ENCODE measurements around the gene ZNRD2.

The ZNRD2 gene

DNA sequence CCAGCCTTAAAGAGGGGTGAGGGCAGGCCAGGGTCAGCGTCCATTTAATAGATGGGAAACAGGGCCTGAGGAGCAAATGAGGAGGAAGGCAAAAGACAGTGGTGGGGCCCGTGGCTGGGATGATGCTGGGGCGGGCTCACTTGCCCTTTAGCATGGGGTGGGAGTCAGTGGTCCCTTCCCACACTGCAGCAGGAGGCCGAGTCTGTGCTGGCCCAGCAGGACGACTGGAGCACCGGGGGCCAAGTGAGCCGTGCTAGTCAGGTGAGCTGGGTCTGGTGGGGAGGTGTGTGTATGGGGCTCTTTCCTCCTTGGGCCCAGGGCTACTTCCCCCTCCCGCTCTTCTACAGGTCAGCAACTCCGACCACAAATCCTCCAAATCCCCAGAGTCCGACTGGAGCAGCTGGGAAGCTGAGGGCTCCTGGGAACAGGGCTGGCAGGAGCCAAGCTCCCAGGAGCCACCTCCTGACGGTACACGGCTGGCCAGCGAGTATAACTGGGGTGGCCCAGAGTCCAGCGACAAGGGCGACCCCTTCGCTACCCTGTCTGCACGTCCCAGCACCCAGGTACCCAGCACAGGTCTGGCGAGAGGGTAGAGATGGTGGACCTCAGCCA is 32.6 kb upstream of the ZNRD2 start:
- no peak for DNase-seq (ENCODE audit: extremely low read depth in 1 of 2, low read depth in 1 of 2)

DNA sequence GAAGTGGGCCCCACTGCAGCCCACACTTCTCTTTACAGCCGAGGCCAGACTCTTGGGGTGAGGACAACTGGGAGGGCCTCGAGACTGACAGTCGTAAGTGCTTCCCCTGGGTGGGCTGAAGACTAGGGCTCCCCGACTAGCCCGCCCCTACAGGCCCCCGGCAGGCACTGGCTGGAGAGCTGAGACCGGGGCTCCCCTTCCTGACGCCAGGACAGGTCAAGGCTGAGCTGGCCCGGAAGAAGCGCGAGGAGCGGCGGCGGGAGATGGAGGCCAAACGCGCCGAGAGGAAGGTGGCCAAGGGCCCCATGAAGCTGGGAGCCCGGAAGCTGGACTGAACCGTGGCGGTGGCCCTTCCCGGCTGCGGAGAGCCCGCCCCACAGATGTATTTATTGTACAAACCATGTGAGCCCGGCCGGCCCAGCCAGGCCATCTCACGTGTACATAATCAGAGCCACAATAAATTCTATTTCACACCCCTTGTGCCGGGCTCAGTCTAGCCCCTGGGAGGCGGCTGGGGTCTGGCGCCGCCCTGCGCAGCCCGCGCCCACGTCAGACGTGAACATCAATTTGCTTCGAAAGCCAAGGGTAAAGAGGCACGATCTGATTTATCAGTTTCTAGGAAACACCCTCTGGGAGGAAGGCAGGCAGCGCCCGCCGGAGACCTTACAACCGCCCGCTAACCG is 31.9 kb upstream of the ZNRD2 start:
- no peak for DNase-seq (ENCODE audit: extremely low read depth in 1 of 2, low read depth in 1 of 2)

- no peak for DNase-seq (ENCODE audit: extremely low read depth in 1 of 2, low read depth in 1 of 2)
Observed at GRCh38 chr11:65538915-65539743, 31.1 kb upstream of the ZNRD2 start.

DNA sequence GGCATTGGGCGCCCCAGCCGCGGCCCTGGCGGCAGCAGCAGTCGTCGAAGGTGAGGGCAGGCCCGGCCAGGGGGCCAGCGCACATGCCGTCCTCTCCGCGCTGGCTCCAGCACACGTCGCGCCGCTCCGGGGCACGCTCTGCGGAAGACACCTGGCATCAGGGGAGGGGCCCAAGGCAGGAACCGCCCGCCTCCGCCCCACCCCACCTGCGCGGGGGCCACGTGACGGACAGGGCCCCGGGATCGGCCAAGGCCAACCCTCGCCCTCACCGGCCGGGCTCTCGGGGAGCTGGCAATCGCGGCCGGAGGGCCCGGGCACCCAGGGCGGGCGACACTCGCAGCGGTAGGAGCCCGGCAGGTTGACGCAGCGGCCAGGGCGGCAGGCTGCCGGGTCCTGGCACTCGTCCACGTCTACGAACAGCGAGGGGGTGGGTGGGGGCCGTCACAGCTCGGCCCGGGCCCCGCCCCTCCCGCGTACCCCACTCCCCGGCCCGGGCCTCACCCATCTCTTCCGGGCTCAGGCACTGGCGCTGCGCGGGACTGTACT is 30.5 kb upstream of the ZNRD2 start:
- no peak for DNase-seq (ENCODE audit: extremely low read depth in 1 of 2, low read depth in 1 of 2)

- DNase-seq (ENCODE audit: extremely low read depth in 1 of 2, low read depth in 1 of 2): peak; percentile 68 to 77
Observed at GRCh38 chr11:65540290-65541092, 29.8 kb upstream of the ZNRD2 start.

DNA sequence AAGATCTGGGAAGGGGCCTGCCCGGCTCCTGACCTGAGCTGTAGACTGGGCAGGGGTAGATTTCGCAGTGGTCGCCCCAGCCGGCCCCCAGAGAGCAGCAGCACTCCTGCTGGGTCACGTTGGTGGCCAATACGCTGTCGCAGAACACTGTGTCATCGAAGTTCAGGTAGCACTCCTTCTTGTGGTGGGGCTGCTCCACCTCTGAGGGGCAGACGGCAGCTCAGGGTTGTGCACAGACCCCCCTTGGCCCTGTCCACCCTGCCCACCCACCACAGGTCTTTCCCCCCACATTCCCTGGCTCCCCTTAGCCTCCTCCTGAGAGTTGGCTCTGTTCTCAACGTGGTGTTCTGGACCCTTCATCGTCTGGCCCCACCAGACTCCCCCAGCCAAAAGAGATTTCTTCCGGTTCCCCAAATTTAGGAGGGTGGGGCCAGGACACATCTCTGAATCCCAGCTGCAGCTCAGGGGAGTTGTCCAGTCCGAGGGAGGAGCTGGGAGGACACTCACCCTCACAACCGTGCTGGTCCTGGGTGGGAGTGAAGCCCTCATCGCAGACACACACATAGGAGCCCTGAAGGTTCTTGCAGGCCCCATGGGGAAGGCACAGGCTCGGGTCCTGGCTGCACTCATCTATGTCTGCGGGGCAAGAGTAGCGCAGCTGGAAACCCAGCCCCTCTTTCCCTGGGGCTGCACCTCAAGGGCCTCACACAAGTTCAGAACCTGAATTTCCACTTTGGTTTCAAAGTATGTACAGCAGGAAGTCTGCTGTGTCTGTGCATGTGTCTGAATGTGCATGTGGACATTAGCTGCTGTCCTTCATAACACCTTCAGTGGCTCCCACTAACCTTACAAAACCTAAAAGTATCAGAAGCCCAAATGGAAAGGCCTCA is 28.9 kb upstream of the ZNRD2 start:
- no peak for DNase-seq (ENCODE audit: extremely low read depth in 1 of 2, low read depth in 1 of 2)

DNA sequence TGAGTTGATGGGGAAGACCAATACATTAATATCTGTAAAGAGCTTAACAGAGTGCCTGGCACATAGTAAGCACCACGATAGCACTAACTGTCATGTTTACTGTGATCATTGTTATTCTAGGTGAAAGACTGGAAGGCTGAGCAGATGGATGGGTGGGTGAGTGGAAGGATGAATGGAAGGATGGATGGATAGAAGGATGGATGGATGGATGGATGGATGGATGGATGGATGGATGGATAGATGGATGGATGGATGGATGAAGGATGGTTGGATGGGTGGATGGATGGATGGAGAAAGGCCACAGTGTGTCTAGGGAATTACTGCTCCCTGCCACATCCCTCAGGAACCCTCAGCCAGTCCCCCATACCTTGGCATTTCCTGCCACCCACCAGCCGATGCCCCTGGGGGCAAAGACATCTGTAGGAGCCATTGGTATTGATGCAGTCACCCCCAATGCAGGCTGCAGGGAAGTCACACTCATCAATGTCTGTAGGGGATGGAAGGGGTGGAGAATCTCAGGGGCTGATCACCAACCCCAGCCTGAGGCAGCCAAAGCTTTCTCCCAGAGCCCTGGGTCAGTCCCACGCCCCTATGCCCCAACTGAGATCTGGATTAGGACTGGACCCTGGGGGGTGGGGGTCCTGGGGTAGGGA is 27.4 kb upstream of the ZNRD2 start:
- DNase-seq (ENCODE audit: extremely low read depth in 1 of 2, low read depth in 1 of 2): no peak

GRCh38 chr11:65545853-65546216 is 24.4 kb upstream of the ZNRD2 start:
- no peak for DNase-seq (ENCODE audit: extremely low read depth in 1 of 2, low read depth in 1 of 2)

GRCh38 chr11:65546217-65546958 is 23.9 kb upstream of the ZNRD2 start:
- peak; percentile 92 to 99 for DNase-seq (ENCODE audit: extremely low read depth in 1 of 2, low read depth in 1 of 2)

- DNase-seq (ENCODE audit: extremely low read depth in 1 of 2, low read depth in 1 of 2): no peak
Observed at GRCh38 chr11:65547446-65548125, 22.7 kb upstream of the ZNRD2 start.

DNA sequence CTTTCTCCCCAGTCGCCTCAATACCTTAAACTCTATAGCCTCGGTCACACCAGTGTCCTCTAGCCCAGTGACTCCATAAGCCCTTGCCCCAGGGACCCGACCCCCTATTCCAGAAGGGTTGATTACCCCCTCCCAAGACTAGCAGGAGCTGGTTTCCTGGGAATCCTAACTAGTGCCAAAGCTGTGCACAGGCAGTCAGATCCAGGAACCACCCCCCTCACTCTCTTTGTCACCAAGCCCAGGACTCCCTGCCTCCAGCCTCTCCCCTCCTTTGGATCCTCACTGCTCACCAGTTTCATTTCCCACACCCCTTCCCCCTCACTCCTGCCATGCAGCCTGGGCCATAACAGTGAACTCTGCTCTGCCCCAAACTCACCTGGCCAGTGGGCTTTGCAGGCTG is 21.9 kb upstream of the ZNRD2 start:
- no peak for DNase-seq (ENCODE audit: extremely low read depth in 1 of 2, low read depth in 1 of 2)

DNA sequence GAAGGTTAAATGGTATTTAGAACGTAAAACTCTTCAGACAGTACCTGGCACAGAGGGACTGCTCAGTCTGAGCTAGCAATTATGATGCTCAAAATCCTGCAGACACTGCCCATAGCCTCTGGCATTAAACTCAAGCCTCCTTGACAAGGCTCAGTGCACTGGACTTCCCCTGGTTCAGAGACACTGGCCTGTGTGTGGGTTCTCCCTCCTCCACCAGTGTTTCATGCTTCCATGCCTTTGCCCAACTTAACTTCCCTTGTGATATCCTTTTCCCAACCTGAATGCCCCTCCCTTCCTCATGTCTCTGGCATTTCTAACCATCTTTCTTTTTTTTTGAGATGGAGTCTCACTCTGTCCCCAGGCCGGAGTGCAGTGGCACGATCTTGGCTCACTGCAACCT is 21.2 kb upstream of the ZNRD2 start:
- no peak for DNase-seq (ENCODE audit: extremely low read depth in 1 of 2, low read depth in 1 of 2)

- DNase-seq (ENCODE audit: extremely low read depth in 1 of 2, low read depth in 1 of 2): no peak
Observed at GRCh38 chr11:65551572-65552387, 18.5 kb upstream of the ZNRD2 start.

DNA sequence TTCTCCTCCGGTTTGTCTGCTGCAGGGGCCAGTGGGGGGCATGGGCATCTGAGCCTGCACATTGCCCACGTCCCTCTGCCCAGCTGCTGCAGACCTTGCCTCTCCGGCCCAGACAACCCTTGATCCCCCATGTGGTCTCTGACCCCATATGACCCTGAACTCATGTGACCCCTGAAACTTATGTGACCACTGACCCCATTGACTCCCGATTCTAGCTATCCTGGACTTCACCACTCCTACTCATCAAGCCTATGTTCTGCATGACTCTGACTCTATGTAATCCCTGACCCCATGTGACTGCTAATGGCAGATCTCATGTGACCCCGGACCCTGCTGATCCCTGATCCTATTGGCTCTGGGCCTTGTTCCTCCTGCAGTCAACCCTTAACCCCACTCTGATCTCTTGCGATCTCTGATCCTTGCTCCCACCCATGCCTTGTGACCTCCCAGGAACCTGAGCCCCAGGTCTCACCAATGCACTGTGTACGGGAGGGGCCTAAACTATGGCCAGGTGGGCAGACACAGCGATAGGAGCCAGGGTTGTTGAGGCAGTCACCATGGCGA is 17.8 kb upstream of the ZNRD2 start:
- DNase-seq (ENCODE audit: extremely low read depth in 1 of 2, low read depth in 1 of 2): no peak

DNA sequence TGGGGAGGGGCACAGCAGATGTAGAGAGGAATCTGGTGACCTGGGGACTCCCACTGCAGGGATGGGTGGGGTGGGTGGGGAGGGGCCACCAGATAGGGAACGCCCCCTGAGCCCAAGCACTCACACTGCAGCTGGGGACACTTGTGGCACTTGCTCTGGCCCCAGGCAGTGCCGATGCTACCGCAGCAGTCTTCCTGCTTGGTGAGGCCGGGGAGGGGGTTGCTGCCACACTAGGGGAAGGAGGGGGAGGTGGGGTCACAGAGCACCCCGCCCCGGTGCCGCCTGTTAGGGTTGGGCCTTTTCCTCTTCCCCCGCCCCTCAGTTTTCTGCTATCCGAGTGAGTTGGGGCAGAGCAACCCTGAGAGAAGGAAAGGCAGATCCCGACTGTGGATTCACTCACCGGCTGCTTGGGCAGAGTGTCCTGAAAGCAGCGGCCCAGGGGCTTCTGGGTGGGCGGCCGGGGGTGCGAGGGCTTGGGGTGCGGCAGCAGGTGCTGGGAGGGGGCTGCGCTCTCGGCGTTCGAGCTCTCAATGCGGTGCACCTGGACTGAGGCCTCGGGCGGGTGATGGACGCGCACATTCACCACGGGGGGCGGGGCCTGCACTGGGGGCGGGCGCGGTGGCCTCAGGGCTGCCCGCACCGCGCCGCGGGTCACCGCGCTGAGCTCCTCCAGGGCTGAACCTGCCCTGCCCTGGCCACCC is 16.8 kb upstream of the ZNRD2 start:
- no peak for DNase-seq (ENCODE audit: extremely low read depth in 1 of 2, low read depth in 1 of 2)

DNA sequence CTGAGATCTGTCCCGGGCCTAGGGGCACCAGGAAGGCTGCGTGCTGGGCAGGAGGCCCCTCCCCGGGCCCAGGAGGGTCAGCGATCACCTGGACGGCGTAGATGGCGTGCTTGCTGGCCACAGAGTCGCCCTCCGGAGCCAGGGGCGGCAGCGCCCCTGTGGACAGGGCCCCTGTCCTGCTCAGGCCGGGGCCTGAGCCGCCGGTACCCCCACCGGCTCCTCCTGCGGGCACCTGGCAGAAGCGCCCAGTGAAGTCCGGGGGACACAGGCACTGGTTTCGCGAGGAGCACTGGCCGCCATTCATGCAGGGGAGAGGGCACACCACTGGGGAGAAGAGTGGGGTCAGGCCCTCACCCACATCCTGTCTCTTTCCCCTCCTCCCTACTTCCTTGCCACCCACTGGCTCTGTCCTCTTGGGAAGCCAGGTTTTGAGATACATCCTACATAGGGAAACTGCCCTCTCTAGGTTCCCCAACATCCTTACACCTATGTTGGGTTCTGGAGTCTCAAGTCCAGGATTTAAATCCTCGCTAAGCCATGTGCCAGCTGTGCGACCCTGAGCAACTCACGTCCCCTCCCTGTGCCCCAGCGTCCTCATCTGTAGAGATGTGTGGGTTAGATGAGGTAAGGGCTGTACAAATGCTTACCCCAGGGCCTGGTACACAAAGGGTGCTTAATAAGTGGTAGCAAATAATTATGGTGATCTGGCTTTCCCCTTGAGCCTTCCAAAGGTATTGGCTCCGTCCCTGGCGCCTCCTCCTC is 16.0 kb upstream of the ZNRD2 start:
- no peak for DNase-seq (ENCODE audit: extremely low read depth in 1 of 2, low read depth in 1 of 2)
